Sigmoid colon (tissue), 4 donors: ENCODE data around the gene AIM2.

Experiments used
- EP300 ChIP-seq, 4 donors: sonication (generic); formaldehyde crosslinking; IDR thresholded peaks; one replicate each; pipeline ENCODE4 v1.6.1; 2017; ENCODE audit warnings: antibody characterized with exemption in 4 of 4
- POLR2A ChIP-seq, 2 donors: fragments of 450-650 bp; IDR thresholded peaks; one replicate each; pipeline ENCODE4 v1.6.1; 2016; ENCODE audit warnings: antibody characterized with exemption in 2 of 2, mild to moderate bottlenecking in 2 of 2, moderate library complexity in 2 of 2
- POLR2AphosphoS5 ChIP-seq, 4 donors: sonication (generic); formaldehyde crosslinking; IDR thresholded peaks; one replicate each; pipeline ENCODE4 v1.6.1; 2017; ENCODE audit warnings: antibody characterized with exemption in 4 of 4
- TF ChIP-seq, protein P1 (sequence below), 4 experiments: fragments of 450-650 bp in 3 of 4; fragments of 200-600 bp in 1 of 4; IDR thresholded peaks; one replicate each; pipeline ENCODE4 v1.5.1; 2016 to 2019; ENCODE audit warnings: antibody characterized with exemption in 4 of 4, mild to moderate bottlenecking in 3 of 4, moderate library complexity in 2 of 4

DNA sequence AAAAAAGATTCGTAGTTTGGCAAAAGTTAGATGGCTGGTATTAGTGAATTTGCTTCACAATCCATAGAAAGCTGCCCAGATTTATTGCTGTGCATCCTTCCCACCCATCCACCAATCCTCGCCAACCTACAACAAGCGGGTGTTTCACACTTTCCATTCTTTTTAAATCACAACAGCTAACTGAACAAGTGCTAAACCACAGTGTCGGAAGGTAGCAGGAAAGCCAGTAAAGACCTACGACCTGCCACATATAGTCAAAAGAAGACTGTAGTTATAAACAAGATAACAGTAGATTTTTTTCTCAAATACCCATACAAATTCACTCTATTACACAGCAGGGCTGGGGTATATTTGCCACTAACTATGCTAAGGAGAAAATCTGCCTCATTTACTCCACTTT, 47.0 kb upstream of the AIM2 start:
- TF ChIP-seq, protein P1, sequence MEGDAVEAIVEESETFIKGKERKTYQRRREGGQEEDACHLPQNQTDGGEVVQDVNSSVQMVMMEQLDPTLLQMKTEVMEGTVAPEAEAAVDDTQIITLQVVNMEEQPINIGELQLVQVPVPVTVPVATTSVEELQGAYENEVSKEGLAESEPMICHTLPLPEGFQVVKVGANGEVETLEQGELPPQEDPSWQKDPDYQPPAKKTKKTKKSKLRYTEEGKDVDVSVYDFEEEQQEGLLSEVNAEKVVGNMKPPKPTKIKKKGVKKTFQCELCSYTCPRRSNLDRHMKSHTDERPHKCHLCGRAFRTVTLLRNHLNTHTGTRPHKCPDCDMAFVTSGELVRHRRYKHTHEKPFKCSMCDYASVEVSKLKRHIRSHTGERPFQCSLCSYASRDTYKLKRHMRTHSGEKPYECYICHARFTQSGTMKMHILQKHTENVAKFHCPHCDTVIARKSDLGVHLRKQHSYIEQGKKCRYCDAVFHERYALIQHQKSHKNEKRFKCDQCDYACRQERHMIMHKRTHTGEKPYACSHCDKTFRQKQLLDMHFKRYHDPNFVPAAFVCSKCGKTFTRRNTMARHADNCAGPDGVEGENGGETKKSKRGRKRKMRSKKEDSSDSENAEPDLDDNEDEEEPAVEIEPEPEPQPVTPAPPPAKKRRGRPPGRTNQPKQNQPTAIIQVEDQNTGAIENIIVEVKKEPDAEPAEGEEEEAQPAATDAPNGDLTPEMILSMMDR (IDR thresholded peaks at IDR 0.05), result no peak
- TF ChIP-seq EP300 (IDR thresholded peaks at IDR 0.05), result no peak
- no peak for TF ChIP-seq POLR2A (IDR thresholded peaks at IDR 0.05)
- no peak for TF ChIP-seq POLR2AphosphoS5 (IDR thresholded peaks at IDR 0.05)
